ENCODE measurements around the gene KDSR. TPM values are rescaled to one million over a fixed set of nuclear protein-coding genes. Genes with fewer than 3 reads are reported as not detected.

KDSR gene
- total and polyA plus RNA-seq, 5 donors from 2014 or later, result 42.0 to 119 (median 104) TPM

DNA sequence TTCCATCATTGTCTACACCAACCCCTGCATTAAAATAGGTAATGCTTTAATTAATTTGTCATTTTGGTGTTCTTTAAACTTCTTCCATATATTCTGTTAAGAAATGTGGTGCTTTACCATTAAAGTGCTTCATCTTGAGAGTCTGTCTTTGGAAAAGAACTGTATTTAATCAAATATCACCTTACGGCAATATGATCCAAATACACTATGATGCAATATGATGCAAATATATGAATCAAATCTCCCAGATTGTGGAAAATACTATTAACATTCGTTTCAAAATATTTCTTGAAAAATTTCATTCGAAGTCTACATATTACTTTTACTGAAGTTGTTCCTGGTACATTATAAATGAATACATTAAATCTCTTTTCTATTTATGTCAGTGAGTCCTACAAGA lies 32.3 kb upstream of the KDSR start:
- Mint-ChIP-seq H3K27me3 (no peaks in the 10 kb centered on the region), H3K9me3 (peaks cover 0 to 1% (median 0%) of the 10 kb centered on the region in 7 donors), H3K4me1 (peaks cover 12 to 28% (median 15%) of the 10 kb centered on the region in 4 donors), H3K36me3 (peaks cover 51% of the 10 kb centered on the region), H3K27ac (peak overlapping the region in 2 of 3 donors; percentile 29 to 36), H3K4me3 (peak overlapping the region in 2 of 4 donors; percentile 10 to 64)
- peaks cover 77% of the 10 kb centered on the region for H3K36me3 ChIP-seq (ENCODE audit: control insufficient read depth, insufficient read depth, low read length)
- H3K9me3 ChIP-seq (ENCODE audit: control insufficient read depth in 2 of 2, low read length in 2 of 2), result no peaks in the 10 kb centered on the region
- peak overlapping the region; percentile 61 for H3K4me3 ChIP-seq (ENCODE audit: low read depth, low read length)
- no peaks in the 10 kb centered on the region for H3K27me3 ChIP-seq (ENCODE audit: control insufficient read depth, insufficient read depth, low read length)
- ATAC-seq (ENCODE audit: low read depth in 2 of 2) (no peak), DNase-seq (no peak)
- H3K27ac ChIP-seq (ENCODE audit: insufficient read depth, low read length, poor library complexity, severe bottlenecking), result peak overlapping the region; percentile 71
- no peaks in the 10 kb centered on the region for H3K4me1 ChIP-seq (ENCODE audit: control insufficient read depth, insufficient read depth, low read length, poor library complexity, severe bottlenecking)

DNA sequence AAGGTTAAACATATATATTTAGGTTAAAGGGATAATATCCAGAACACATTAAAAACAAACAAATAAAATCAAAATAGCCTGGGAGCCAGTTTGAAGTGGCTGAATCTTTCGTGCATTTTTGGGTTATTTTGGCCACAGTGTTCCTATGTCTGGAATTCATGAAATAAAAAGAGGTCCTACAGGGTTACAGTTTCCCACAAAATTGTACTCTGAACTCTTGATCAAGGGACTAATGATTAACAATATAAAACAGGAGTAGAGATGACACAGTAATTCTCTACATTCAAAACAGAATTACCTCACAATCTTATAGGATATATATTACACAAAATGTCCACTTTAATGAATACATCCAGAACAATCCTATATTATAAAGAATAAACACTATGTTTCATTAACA lies 30.3 kb upstream of the KDSR start:
- Histone ChIP-seq H3K4me1 (ENCODE audit: control insufficient read depth, insufficient read depth, low read length, poor library complexity, severe bottlenecking) (no peaks in the 10 kb centered on the region), H3K36me3 (ENCODE audit: control insufficient read depth, insufficient read depth, low read length) (peaks cover 72% of the 10 kb centered on the region), H3K27ac (ENCODE audit: insufficient read depth, low read length, poor library complexity, severe bottlenecking) (no peak overlapping the region), H3K9me3 (ENCODE audit: control insufficient read depth in 2 of 2, low read length in 2 of 2) (no peaks in the 10 kb centered on the region), H3K27me3 (ENCODE audit: control insufficient read depth, insufficient read depth, low read length) (no peaks in the 10 kb centered on the region), H3K4me3 (ENCODE audit: low read depth, low read length) (no peak overlapping the region)
- DNase-seq, result no peak
- no peak for ATAC-seq (ENCODE audit: low read depth in 2 of 2)
- Mint-ChIP-seq H3K27me3 (no peaks in the 10 kb centered on the region), H3K4me1 (peaks cover 8 to 24% (median 15%) of the 10 kb centered on the region in 4 donors), H3K4me3 (no peak overlapping the region), H3K27ac (no peak overlapping the region), H3K36me3 (peaks cover 35% of the 10 kb centered on the region), H3K9me3 (no peaks in the 10 kb centered on the region)

DNA sequence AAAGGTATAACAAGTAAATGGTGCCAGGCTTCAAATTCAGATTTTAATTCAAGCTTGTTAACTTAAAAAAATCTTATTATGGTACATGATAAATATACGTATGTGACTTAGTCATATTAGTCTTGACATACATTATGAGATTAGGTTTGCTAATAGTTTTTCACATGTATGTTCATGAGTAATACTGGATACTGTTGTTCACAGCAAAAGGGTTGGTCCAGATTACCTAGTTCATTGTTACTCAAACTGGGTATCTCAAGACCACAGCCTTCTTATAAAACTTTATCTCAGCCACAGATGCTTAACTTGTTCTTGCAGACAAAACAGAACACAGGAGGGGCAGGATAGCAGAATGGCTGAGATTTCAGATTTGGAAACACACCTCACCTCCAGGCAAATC lies 28.5 kb upstream of the KDSR start:
- ATAC-seq (ENCODE audit: low read depth in 2 of 2) (no peak), DNase-seq (no peak)
- Mint-ChIP-seq H3K27ac (peak overlapping the region in 1 of 3 donors; percentile 11), H3K9me3 (no peaks in the 10 kb centered on the region), H3K36me3 (peaks cover 35% of the 10 kb centered on the region), H3K4me3 (no peak overlapping the region), H3K27me3 (no peaks in the 10 kb centered on the region), H3K4me1 (peaks cover 5 to 20% (median 12%) of the 10 kb centered on the region in 4 donors)
- no peak overlapping the region for H3K4me3 ChIP-seq (ENCODE audit: low read depth, low read length)
- H3K9me3 ChIP-seq (ENCODE audit: control insufficient read depth in 2 of 2, low read length in 2 of 2), result no peaks in the 10 kb centered on the region
- H3K4me1 ChIP-seq (ENCODE audit: control insufficient read depth, insufficient read depth, low read length, poor library complexity, severe bottlenecking), result no peaks in the 10 kb centered on the region
- H3K27me3 ChIP-seq (ENCODE audit: control insufficient read depth, insufficient read depth, low read length), result no peaks in the 10 kb centered on the region
- no peak overlapping the region for H3K27ac ChIP-seq (ENCODE audit: insufficient read depth, low read length, poor library complexity, severe bottlenecking)
- H3K36me3 ChIP-seq (ENCODE audit: control insufficient read depth, insufficient read depth, low read length), result peaks cover 72% of the 10 kb centered on the region

DNA sequence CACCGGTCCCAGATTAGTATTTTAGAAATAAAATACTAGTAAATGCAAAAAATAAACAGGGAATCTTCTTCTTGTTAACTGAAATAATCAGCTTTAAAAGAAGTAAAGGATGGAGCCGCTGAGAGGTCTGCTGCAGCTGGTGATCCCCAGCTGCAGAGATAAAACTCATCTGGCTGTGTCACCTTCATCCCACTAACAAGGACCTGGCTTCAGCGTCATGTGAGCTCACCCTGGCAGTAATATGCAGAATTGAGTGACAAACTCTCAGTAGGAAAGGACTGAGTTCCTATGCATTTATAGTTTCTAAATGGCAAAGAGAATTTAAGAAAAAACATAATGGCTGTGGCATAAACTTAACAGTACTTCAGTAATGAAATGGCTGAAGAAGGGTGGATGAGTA lies 27.9 kb upstream of the KDSR start:
- peaks cover 77% of the 10 kb centered on the region for H3K36me3 ChIP-seq (ENCODE audit: control insufficient read depth, insufficient read depth, low read length)
- H3K27ac Mint-ChIP-seq, result no peak overlapping the region
- H3K4me1 ChIP-seq (ENCODE audit: control insufficient read depth, insufficient read depth, low read length, poor library complexity, severe bottlenecking), result no peaks in the 10 kb centered on the region
- no peaks in the 10 kb centered on the region for H3K27me3 ChIP-seq (ENCODE audit: control insufficient read depth, insufficient read depth, low read length)
- H3K9me3 ChIP-seq (ENCODE audit: control insufficient read depth in 2 of 2, low read length in 2 of 2), result no peaks in the 10 kb centered on the region
- ATAC-seq (ENCODE audit: low read depth in 2 of 2) (no peak), DNase-seq (no peak)
- H3K36me3 Mint-ChIP-seq, result peaks cover 29% of the 10 kb centered on the region
- no peak overlapping the region for H3K27ac ChIP-seq (ENCODE audit: insufficient read depth, low read length, poor library complexity, severe bottlenecking)
- H3K4me1 Mint-ChIP-seq, result peaks cover 1 to 14% (median 7%) of the 10 kb centered on the region in 4 donors
- H3K27me3 Mint-ChIP-seq, result no peaks in the 10 kb centered on the region
- H3K4me3 Mint-ChIP-seq, result no peak overlapping the region
- no peaks in the 10 kb centered on the region for H3K9me3 Mint-ChIP-seq
- H3K4me3 ChIP-seq (ENCODE audit: low read depth, low read length), result no peak overlapping the region

DNA sequence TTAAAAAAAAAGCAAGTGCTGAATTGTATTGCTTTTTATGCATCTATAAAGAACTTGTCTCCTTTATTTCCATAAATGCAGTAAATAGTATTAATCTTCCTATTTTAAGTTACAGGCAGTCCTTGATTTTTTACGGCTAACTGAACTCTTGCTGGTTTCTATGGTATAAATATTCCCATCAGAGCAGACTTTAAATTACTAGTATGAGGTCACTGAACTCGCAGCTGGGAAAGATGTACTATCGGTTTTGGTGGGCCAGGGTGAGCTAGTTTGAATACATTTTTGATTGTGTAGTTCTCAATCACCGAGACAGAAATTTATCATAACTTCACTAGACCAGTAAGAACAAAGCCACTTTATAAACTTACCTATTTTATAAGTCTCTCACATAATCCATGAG lies 20.9 kb upstream of the KDSR start:
- Histone ChIP-seq H3K4me1 (ENCODE audit: control insufficient read depth, insufficient read depth, low read length, poor library complexity, severe bottlenecking) (no peaks in the 10 kb centered on the region), H3K36me3 (ENCODE audit: control insufficient read depth, insufficient read depth, low read length) (peaks cover 31% of the 10 kb centered on the region), H3K4me3 (ENCODE audit: low read depth, low read length) (no peak overlapping the region), H3K27ac (ENCODE audit: insufficient read depth, low read length, poor library complexity, severe bottlenecking) (no peak overlapping the region), H3K9me3 (ENCODE audit: control insufficient read depth in 2 of 2, low read length in 2 of 2) (peaks cover 0 to 2% of the 10 kb centered on the region in 2 experiments), H3K27me3 (ENCODE audit: control insufficient read depth, insufficient read depth, low read length) (no peaks in the 10 kb centered on the region)
- Mint-ChIP-seq H3K36me3 (peaks cover 18% of the 10 kb centered on the region), H3K9me3 (no peaks in the 10 kb centered on the region), H3K4me1 (peaks cover 0 to 7% (median 0%) of the 10 kb centered on the region in 4 donors), H3K4me3 (no peak overlapping the region), H3K27ac (peak overlapping the region in 2 of 3 donors; percentile 13 to 32), H3K27me3 (no peaks in the 10 kb centered on the region)
- no peak for ATAC-seq (ENCODE audit: low read depth in 2 of 2)
- no peak for DNase-seq

DNA sequence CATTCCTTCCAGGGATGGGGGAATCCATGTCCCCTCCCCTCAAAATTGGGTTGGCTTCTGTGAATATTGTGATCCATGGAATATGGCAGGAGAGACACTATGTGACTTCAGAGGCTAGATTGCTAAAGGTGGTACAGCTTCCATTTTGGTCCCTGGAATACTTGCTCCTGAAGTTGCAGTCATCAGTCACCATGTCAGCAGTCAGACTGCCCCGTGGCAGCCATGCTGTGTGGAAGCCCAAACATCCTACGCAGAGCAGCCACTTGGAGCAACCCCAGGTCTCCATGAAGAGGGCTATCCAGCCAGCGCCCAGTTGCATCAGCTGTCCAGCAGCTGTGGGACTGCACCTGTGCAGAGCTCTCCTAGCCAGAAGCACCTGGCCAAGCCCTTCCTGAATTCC lies 15.8 kb upstream of the KDSR start:
- no peaks in the 10 kb centered on the region for H3K27me3 ChIP-seq (ENCODE audit: control insufficient read depth, insufficient read depth, low read length)
- Mint-ChIP-seq H3K36me3 (peaks cover 9% of the 10 kb centered on the region), H3K27ac (no peak overlapping the region), H3K27me3 (peaks cover 6% of the 10 kb centered on the region), H3K9me3 (peaks cover 0 to 3% (median 0%) of the 10 kb centered on the region in 7 donors), H3K4me3 (no peak overlapping the region), H3K4me1 (peaks cover 9 to 26% (median 13%) of the 10 kb centered on the region in 4 donors)
- H3K4me3 ChIP-seq (ENCODE audit: low read depth, low read length), result no peak overlapping the region
- H3K27ac ChIP-seq (ENCODE audit: insufficient read depth, low read length, poor library complexity, severe bottlenecking), result no peak overlapping the region
- DNase-seq (no peak), ATAC-seq (ENCODE audit: low read depth in 2 of 2) (no peak)
- H3K9me3 ChIP-seq (ENCODE audit: control insufficient read depth in 2 of 2, low read length in 2 of 2), result peaks cover 0 to 2% of the 10 kb centered on the region in 2 experiments
- H3K4me1 ChIP-seq (ENCODE audit: control insufficient read depth, insufficient read depth, low read length, poor library complexity, severe bottlenecking), result peaks cover 4% of the 10 kb centered on the region
- H3K36me3 ChIP-seq (ENCODE audit: control insufficient read depth, insufficient read depth, low read length), result no peaks in the 10 kb centered on the region

DNA sequence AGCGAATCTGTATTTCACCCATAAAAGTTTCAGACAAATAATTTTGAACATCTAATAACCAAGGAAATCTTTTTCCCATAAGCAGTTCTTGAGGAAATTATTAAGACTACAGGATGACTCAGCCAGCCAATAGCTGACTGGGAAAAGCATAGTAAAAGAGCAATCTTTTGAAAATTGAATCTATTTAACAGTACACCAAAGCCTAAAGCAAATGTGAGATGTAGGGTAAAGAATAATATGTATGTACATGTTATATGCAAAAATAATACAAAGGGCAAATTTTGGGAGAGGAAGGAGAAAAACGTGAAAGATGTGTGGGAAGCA lies 12.6 kb upstream of the KDSR start:
- no peak overlapping the region for H3K4me3 ChIP-seq (ENCODE audit: low read depth, low read length)
- H3K4me1 ChIP-seq (ENCODE audit: control insufficient read depth, insufficient read depth, low read length, poor library complexity, severe bottlenecking), result peaks cover 4% of the 10 kb centered on the region
- Mint-ChIP-seq H3K36me3 (peaks cover 16% of the 10 kb centered on the region), H3K27ac (no peak overlapping the region), H3K4me3 (no peak overlapping the region), H3K9me3 (peaks cover 0 to 7% (median 0%) of the 10 kb centered on the region in 7 donors), H3K4me1 (peaks cover 13 to 24% (median 20%) of the 10 kb centered on the region in 4 donors), H3K27me3 (peaks cover 11% of the 10 kb centered on the region)
- no peaks in the 10 kb centered on the region for H3K36me3 ChIP-seq (ENCODE audit: control insufficient read depth, insufficient read depth, low read length)
- DNase-seq (no peak), ATAC-seq (ENCODE audit: low read depth in 2 of 2) (no peak)
- peaks cover 2% of the 10 kb centered on the region for H3K27me3 ChIP-seq (ENCODE audit: control insufficient read depth, insufficient read depth, low read length)
- no peak overlapping the region for H3K27ac ChIP-seq (ENCODE audit: insufficient read depth, low read length, poor library complexity, severe bottlenecking)
- peaks cover 0 to 2% of the 10 kb centered on the region in 2 experiments for H3K9me3 ChIP-seq (ENCODE audit: control insufficient read depth in 2 of 2, low read length in 2 of 2)

DNA sequence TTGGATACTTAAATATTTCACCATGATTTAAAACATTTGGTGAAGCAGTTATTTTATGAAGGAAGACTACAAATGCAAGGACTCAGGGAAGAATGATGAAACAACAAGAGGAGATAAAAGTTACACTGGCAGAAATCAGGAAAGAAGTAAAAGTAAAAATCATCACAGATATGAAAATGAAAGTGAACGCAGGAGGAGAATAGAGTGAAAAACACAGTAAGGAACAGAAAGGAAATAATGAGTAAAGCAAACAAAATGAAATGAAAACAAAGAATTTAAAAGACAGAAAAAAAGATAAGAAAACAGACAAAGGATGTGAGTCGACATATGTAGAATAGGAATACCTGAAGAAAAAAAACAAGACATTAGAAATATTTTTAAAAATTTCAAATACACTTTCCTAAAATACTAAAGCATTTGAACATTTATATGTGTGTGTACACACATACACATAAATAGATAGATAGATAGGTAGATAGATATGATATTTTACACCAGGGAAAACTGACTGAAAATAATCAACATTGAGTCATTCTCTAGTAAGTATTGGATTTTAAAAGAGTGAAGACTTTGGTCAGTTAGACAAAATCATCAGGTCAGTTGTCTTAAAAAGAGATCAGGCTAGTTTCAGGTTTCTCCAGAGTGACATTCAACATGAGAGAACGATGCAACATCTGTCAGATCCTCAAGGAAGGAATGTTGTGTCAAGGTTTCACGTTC lies 12.1 kb upstream of the KDSR start:
- Mint-ChIP-seq H3K4me1 (peaks cover 13 to 24% (median 20%) of the 10 kb centered on the region in 4 donors), H3K27me3 (peaks cover 11% of the 10 kb centered on the region), H3K4me3 (peak overlapping the region in 3 of 4 donors; percentile 30 to 65 (median 64)), H3K27ac (peak overlapping the region; percentile 0 to 62 (median 18)), H3K36me3 (peaks cover 16% of the 10 kb centered on the region), H3K9me3 (peaks cover 0 to 7% (median 0%) of the 10 kb centered on the region in 7 donors)
- Histone ChIP-seq H3K27me3 (ENCODE audit: control insufficient read depth, insufficient read depth, low read length) (peaks cover 2% of the 10 kb centered on the region), H3K27ac (ENCODE audit: insufficient read depth, low read length, poor library complexity, severe bottlenecking) (no peak overlapping the region), H3K4me3 (ENCODE audit: low read depth, low read length) (peak overlapping the region; percentile 45), H3K4me1 (ENCODE audit: control insufficient read depth, insufficient read depth, low read length, poor library complexity, severe bottlenecking) (peaks cover 4% of the 10 kb centered on the region), H3K36me3 (ENCODE audit: control insufficient read depth, insufficient read depth, low read length) (no peaks in the 10 kb centered on the region), H3K9me3 (ENCODE audit: control insufficient read depth in 2 of 2, low read length in 2 of 2) (peaks cover 0 to 2% of the 10 kb centered on the region in 2 experiments)
- DNase-seq (peak in 1 of 3 donors; percentile 48), ATAC-seq (ENCODE audit: low read depth in 2 of 2) (no peak)

All from CD4-positive, CD25-positive, alpha-beta regulatory T cell (primary cell).